Activated CD8-positive, alpha-beta memory T cell treated with anti-CD3 and anti-CD28 coated beads for 36 hours (primary cell): ENCODE measurements around the gene DAPP1. TPM values are rescaled to one million over a fixed set of nuclear protein-coding genes. Genes with fewer than 3 reads are reported as not detected.

Source experiments
- CTCF ChIA-PET: fragments of 350-600 bp; sonication (Branson Sonifier 250); formaldehyde crosslinking; loops from one replicate; lab custom pipeline; 2021; ENCODE audit warnings: antibody characterized with exemption; lab: Charles Lee
- POLR2A ChIA-PET: fragments of 350-600 bp; sonication (Branson Sonifier 250); formaldehyde crosslinking; loops from one replicate; lab custom pipeline; 2021; ENCODE audit warnings: antibody characterized with exemption; lab: Charles Lee
- total RNA-seq, 2 experiments: library from RNA; stranded (reverse); gene quantifications; one replicate each; pipeline ENCODE4 v1.2.3, GENCODE V29; 2021

DAPP1 gene
- total RNA-seq, 2 experiments from 2014 or later = 24.1 to 24.4 TPM

DNA sequence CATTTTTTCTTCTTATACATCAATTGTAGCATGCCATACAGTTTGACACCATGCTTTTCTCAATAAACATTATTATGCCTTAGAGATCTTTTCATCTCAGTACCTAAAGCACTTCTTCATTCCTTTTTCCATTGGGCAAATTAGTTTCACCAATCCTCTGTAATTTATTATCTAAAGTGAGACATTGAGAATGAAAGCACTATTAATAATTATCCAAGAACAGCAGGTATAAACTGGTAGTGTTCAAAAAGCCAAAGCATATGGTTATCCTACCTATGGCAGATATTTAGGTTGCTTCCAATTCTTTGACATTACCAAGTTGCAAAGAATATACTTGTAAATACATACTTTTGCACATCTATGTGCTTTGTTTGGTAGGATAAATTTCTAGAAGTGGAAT, 62.0 kb downstream of the DAPP1 start:
- CTCF ChIA-PET = no interaction called here
- POLR2A ChIA-PET = no interaction called here

DNA sequence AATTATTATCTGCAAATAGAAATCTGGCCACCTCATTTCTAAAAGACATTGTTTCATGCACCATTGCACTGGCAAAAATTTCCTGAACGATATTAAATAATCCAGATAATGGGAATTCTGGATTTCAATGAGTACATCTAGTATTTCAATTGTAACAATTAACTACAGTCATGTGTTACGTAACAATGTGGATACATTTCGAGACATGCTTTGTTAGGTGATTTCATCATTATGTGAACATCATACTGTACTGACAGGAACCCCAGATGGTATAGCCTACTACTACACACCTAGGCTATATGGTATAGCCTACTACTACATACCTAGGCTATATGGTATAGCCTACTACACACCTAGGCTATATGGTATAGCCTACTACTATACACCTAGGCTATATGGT, 62.8 kb downstream of the DAPP1 start:
- POLR2A ChIA-PET = no interaction called here
- CTCF ChIA-PET = no interaction called here

DNA sequence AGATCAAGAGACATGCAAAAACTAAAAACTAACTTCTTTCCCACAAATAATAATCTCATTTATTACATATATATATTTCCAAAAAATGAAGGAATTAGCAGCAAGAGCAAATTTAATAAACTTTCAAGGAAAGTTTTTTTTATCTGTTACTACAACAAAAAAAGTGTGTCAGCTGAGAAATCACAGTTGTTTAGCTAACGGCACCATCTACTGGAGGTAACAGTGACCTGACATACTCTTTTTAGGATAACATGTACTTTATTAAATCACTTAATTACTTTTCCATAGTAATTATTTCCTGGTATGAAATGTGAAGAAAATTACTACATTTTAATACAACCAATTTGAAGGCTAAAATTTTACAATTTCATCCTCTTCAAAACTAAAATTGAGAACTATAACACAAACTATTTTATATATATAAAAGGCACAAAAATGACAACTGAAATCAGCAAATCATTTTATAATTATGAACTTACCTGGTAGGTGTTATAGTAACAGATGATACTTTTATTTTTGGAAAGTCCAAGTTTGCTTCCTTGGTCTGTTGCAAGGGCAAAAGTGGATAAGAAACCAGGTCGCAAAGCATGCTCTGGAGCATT, 68.5 kb downstream of the DAPP1 start:
- CTCF ChIA-PET = interaction anchor here (0.7 to 2.6 kb wide), 7 partner anchors 24 to 77 kb away, joined by 3 to 10 read pairs (median 4); partner anchors contain the start of gene DAPP1
- POLR2A ChIA-PET = no interaction called here

DNA sequence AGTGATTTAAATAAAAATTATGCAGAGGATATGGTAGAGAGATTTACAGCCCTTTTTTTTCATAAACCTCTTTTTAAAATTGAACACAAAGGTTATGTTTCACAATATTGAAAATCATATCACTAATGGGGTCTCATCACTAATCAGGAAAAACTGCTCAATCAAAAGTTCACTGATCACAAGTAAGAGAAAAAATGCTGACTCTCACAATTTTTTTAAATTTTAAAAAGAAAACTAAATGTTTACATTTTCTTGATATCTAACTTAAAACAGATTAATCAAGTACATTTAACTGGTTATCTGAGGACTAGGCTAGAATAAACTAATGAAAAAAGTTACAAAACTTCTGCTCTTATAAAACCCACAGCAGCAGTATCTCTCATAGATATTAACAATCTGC, 69.1 kb downstream of the DAPP1 start:
- ChIA-PET POLR2A (no interaction called here), CTCF (interaction anchor here (1.0 to 2.6 kb wide), 4 partner anchors 25 to 77 kb away, joined by 3 to 10 read pairs (median 4); partner anchors contain the start of gene DAPP1)

DNA sequence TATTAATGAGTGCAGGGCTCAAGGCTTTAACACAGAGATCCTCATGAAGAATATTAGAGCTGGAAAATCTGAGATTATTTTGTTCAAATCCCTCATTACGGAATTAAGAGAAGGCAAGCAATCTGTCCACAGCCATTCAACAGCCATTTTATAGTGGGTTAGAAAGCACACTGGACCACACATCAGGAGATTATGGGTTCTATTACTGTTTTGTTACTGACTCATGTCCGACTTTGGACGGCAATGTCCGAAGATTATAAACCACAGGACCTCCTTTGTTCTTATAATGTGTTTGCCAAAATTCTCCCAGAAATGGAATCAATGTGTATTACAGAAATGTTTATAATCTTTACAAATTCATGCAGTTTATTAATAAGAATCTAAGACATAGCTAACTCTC, 69.5 kb downstream of the DAPP1 start:
- ChIA-PET POLR2A (no interaction called here), CTCF (interaction anchor here (1.4 to 2.6 kb wide), 2 partner anchors 25 to 78 kb away, joined by 4 to 10 read pairs; no protein-coding TSS in a partner anchor)

DNA sequence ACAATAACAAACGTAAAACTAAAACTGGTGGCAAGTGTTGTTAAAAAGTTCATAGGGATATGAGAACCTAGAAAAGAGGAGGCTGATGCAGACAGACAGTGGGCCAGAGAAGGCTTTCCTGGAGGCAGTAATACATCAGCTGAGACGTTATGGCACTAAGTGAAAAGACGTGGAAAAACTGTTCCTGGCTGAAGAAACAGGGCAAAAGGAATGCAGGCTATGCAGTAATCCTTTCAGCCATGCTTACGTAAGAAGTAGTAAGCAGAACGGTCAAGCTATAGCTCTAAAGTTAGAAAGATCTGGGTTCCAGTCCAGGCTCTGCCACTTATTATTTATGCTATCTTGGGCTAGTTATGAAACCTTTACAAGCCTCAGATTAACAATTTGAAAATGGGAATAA, 71.2 kb downstream of the DAPP1 start:
- ChIA-PET CTCF (no interaction called here), POLR2A (no interaction called here)

DNA sequence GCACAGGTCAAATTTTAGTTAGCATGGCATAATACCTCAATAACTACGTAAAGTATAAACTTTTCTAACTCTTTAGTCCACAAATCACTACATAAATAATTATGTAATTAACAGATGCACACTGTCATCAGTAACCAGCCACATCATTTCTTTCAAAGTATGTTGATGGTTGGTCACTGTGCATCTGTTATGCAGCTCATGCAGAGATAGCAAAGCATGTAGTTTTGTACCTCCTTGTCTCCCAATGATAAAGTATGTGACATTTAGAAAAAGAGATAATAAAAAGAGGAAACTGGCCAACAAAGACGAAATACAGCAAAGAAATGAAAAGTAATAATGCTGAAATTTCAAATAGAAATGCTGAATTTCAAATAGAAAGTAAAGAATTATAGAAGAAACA, 74.7 kb downstream of the DAPP1 start:
- ChIA-PET CTCF (interaction anchor here (2.3 kb wide), 1 partner anchor 83 kb away, joined by 8 read pairs; no protein-coding TSS in a partner anchor), POLR2A (no interaction called here)

DNA sequence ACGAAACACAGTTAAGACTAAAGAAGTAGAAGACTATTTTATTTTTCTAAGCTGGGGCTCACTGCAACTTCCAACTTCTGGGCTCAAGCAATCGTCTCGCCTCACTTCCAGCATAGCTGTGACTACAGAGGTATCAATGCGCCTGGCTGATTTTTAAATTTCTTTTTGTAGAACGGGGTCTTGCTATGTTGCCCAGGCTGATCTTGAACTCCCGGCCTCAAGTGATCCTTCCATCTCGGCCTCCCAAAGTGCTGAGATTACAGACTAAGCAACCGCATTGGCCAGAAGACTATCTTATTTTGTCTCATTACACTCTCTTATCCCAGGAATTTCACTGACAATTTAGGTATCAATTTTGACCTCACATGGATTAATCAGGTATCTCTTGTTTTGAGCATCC, 76.4 kb downstream of the DAPP1 start:
- ChIA-PET POLR2A (no interaction called here), CTCF (no interaction called here)

DNA sequence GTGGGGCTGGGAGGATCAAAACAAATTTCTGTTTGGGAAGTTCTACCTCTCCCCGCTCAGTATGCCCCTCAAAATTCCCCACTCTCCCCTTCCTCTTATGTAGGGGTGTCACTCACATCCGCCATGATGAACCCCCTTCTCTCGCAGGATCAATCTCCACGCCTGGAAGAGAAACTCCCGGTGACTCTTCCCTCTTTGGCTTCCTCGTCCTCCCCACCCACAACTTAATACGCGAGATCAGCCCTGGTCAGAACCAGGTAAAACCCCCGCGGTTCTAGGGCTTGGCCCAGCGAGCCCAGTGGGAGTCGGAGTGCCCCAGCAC, 77.2 kb downstream of the DAPP1 start:
- CTCF ChIA-PET = interaction anchor here (1.1 to 1.6 kb wide), 4 partner anchors 33 to 82 kb away, joined by 3 to 7 read pairs (median 4); partner anchors contain the start of gene DNAJB14
- POLR2A ChIA-PET = interaction anchor here (1.3 to 1.6 kb wide), 3 partner anchors 53 to 330 kb away, joined by 5 to 8 read pairs (median 8); partner anchors contain the start of genes DNAJB14, H2AZ1 and TRMT10A

DNA sequence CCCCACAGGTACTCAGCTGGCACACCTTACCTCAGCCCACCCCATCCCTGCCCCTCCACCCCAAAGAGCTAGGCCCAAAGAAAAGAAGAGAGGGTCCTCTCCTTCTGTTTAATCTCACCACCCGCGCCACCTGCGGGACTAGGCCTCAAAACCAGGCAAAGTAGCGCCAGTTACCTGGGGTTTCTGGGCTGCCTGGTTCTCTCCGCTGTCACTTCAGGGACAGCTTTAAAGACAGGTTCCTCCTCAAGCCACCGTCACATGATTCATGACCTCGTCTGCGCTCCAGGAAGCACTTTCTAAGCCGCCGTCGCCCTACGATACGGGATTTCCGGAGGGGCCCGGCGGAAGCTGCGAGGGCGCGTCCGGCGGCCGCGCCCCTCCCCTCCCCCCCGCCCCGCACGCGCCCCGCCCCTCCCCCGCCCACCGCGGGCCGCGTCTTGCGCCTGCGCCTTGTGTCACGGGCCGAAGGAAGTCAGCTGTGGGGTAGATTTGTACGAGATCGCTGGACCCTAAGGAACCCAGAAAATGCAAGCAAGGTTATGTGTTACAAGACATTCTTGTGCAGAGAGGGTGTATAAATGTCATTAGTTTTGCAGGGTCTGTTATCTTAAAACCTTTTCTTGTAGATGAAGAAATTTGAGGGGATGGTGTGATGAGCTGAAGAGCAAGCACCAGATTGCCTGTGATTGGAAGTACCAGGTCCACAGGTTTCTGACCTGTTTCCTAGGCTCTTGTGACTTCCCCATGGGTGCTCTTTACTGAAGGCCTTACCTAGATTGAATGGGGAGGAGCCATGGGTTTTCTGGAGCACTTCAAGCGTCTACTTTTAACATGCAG, 77.8 kb downstream of the DAPP1 start, which contains the start of gene LAMTOR3:
Gene LAMTOR3 (minus strand): TSS at position 267 of the 837 bp plus-strand sequence. CDS start 464 bp downstream, outside the sequence.
- POLR2A ChIA-PET = interaction anchor here (0.6 to 1.6 kb wide), 5 partner anchors 38 to 650 kb away, joined by 3 to 8 read pairs (median 5); partner anchors contain the start of genes DNAJB14, H2AZ1 and TRMT10A

DNA sequence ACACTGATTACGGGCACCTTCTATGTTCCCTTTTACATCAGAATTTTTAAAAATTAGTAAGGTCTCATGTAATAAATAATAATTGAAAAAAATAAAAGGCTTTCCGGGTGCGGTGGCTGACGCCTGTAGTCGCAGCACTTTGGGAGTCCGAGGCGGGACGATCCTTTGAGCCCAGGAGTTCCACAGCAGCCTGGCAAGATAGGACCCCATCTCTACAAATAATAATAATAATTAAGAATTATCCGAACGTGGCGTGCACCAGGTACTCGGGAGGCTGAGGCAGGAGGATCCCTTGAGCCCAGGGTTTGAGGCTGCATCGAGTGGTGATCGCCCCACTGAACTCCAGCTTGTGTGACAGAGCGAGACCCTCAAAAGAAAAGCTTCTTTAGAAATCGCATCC, 78.4 kb downstream of the DAPP1 start:
- CTCF ChIA-PET = interaction anchor here (0.7 to 1.6 kb wide), 6 partner anchors 32 to 85 kb away, joined by 3 to 7 read pairs (median 4); partner anchors contain the start of genes DAPP1 and DNAJB14

More for the DNA sequence above, 77.8 kb downstream of the DAPP1 start, which contains the start of gene LAMTOR3:
- CTCF ChIA-PET = interaction anchor here (0.7 to 1.6 kb wide), 6 partner anchors 33 to 85 kb away, joined by 3 to 7 read pairs (median 4); partner anchors contain the start of genes DAPP1 and DNAJB14

DNA sequence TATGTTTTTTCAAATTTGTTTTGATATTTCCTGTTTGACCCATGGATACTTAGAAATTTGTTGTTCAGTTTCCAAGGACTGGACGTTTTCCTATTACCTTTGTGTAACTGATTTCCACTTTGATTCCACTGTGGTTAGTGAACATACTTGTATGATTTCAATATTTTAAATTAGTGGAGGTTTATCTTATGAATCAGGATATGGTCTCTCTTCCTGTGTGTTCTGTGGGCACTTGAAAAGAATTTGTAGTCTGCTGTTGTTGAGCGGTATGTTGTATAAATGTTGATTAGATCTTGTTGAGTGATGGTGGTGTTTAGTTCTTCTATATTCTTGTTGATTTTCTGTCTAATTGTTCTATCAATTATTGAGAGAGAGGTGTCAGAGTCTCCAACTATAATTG, 98.8 kb downstream of the DAPP1 start:
- POLR2A ChIA-PET = no interaction called here
- CTCF ChIA-PET = no interaction called here

More for the DNA sequence above, 78.4 kb downstream of the DAPP1 start:
- POLR2A ChIA-PET = interaction anchor here (0.6 to 1.6 kb wide), 5 partner anchors 39 to 650 kb away, joined by 3 to 8 read pairs (median 5); partner anchors contain the start of genes DNAJB14, H2AZ1 and TRMT10A

DNA sequence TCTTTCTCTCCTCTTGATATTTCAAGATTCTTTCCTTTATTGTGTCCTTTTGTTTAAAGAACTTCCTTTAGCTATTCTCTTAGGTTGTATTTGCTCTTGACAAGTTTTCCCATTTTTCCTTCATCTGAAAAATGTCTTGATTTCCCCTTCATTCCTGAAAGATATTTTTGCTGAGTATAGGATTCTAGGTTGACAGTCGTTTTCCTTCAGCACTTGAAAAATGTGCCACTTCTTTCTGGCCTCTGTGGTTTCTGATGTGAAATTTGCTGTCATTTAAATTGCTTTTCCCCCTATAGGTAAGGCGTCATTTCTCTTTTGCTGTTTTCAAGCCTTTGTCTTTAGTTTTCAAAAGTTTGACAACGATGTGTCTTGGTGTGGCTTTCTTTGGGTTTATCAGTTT, 100.9 kb downstream of the DAPP1 start:
- POLR2A ChIA-PET = no interaction called here

DNA sequence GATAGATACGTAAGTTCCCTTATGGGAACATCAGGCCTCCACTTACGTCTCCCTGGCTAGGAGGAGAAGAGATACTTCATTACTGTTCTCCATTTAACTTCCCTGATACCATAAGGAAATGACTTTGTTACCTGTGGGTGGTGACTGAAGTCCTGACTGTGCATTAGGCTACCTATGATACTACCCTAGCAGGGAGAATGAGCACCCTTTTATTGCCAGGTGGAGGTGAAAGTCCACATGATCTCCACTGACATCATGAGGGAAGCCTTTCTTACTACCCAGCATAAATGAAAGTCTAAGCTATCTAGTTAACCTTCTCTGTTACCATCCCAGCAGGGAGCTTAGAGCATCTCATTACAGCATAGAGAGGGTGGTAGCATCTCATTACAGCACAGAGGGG, 102.0 kb downstream of the DAPP1 start:
- POLR2A ChIA-PET = no interaction called here
- CTCF ChIA-PET = no interaction called here

More for the DNA sequence above, 100.9 kb downstream of the DAPP1 start:
- CTCF ChIA-PET = no interaction called here

Other genes starting within 250 kb of the DAPP1 start
- gene MTTP, start 242.0 kb upstream of the DAPP1 start, total RNA-seq = not detected
- not detected for gene C4orf54, start 159.0 kb upstream of the DAPP1 start, total RNA-seq
- gene LAMTOR3, start 77.6 kb downstream of the DAPP1 start, total RNA-seq = 10 to 100 TPM; 29.8 to 31.7 TPM
- gene DNAJB14, start 129.8 kb downstream of the DAPP1 start, total RNA-seq = 10 to 100 TPM; 37.3 to 39.5 TPM
- gene H2AZ1, start 133.4 kb downstream of the DAPP1 start, total RNA-seq = 100 to 1,000 TPM; 640 to 651 TPM